SK-N-SH treated with all-trans-retinoic acid at 6 μM for 48 hours (cell line): ENCODE data around the gene RASGEF1C.

ENCODE experiments used
- ARNTL ChIP-seq: fragments of 450-650 bp; formaldehyde crosslinking; IDR thresholded peaks from 2 replicates; pipeline ENCODE4 v1.5.0; 2020; ENCODE audit warnings: low read depth, mild to moderate bottlenecking, moderate library complexity, borderline replicate concordance
- GLIS3 ChIP-seq: fragments of 250-450 bp; sonication (Bioruptor Pico); IDR thresholded peaks from 2 replicates; pipeline ENCODE4 v1.5.0; 2020; ENCODE audit warnings: mild to moderate bottlenecking, moderate library complexity
- PATZ1 ChIP-seq: fragments of 250-450 bp; sonication (Bioruptor Pico); IDR thresholded peaks from 2 replicates; pipeline ENCODE4 v1.8.0; 2020; ENCODE audit warnings: mild to moderate bottlenecking, moderate library complexity, borderline replicate concordance
- POU6F1 ChIP-seq: fragments of 250-450 bp; sonication (Bioruptor Pico); IDR thresholded peaks from 2 replicates; pipeline ENCODE4 v1.8.0; 2021; ENCODE audit warnings: low read depth, mild to moderate bottlenecking, moderate library complexity, borderline replicate concordance
- RARB ChIP-seq: fragments of 250-450 bp; sonication (Bioruptor Pico); IDR thresholded peaks from 2 replicates; pipeline ENCODE4 v1.8.0; 2021; ENCODE audit warnings: mild to moderate bottlenecking, moderate library complexity

GRCh38 chr5:180122875-180123274 lies 86.1 kb downstream of the RASGEF1C start:
- TF ChIP-seq PATZ1 (CRISPR knock-in tag): no peak
- no peak for TF ChIP-seq ARNTL (CRISPR knock-in tag)
- TF ChIP-seq GLIS3 (CRISPR knock-in tag): no peak
- no peak for TF ChIP-seq POU6F1
- no peak for TF ChIP-seq RARB
